CD4-positive, alpha-beta T cell treated with Interleukin-6 for 4 hours (primary cell): ENCODE data around the gene DPP4.
"Not testable (repeated sequence)": the region's sequence is repeated elsewhere in the genome, so short reads cannot be mapped to it uniquely, and the experiment has no call there.

ENCODE experiments used
- DNase-seq: peaks from one replicate; pipeline ENCODE4 v3.0.0-alpha.2; 2020; ENCODE audit warnings: mixed read lengths

DPP4 gene

DNA sequence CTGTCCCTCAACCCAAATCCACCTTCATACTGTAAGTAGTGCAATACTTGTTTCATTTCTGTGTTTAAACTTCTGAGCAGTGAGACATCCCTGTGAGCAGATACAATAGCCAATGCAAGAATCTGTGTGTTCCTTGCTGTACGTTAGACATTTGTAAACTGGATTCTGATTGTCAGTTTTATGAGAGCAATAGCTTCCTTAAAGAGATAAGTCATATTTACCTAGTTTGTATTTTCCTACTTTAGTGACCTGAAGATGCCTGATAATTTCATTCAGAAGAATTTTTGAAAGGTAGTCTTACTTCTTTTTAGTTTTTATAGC is 90.7 kb downstream of the DPP4 start:
- no peak for DNase-seq

DNA sequence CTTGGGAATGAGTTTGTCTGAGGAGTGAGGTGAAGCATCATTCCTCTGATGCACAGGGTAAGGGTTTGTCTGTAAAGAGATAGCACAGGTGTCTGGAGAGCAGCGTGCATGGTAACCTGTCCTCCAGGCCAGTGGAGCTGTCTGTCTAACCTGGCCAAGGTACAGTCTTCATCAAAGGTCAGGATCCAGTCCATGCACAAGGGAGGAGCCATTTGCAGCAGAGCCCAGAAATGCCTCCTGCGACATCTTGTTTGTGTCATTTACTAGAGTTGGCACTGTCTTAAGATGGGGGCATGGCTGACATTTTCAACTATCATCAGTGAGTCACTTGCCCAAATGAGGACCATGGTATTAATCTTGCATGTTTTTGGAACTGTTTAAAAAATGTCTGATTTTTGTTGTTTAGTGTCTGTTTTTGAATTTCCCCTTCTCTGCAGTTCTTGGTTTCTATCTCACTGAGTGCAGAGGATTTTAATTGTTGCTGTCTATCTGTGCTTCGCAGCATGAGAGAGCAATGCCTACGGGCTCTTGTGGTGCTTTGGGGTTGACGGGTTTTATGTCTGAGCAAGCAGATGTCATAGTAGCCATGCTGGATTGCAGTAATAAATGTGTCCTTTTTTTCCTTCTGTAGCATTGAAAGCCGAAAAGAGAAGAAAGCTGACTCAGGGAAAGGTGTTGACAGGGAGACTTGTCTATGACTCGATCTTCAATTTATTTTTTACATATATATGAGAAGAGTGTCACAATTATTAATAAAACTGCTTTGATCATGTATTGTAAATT is 91.3 kb downstream of the DPP4 start:
- DNase-seq = no peak

DNA sequence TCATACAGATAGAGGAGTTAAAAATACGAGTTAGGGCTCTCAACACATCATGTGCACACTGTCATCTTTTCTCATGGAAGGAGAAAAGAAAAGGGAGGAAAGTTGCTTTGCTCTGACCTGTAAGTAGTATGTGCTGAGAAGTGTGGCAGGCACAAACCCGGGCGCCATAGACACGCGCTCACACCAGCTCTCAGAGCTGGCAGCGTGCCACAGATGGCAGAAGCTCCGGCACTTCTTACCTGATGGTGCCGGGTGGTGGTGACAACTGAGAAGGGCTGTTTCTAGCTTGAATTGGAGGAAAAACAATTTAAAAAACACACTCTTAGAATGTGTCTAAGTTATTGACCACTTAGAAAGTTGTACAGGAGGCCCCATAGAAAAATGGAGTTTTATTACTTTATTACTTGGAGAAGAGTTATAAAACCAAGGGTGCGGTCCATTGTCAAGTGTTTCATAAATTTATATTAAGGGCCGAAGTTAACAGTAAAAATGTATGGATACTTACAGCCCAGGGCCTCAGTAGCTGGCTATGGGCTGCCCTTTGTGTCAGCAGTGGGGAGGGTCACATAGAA is 92.2 kb downstream of the DPP4 start:
- no peak for DNase-seq

DNA sequence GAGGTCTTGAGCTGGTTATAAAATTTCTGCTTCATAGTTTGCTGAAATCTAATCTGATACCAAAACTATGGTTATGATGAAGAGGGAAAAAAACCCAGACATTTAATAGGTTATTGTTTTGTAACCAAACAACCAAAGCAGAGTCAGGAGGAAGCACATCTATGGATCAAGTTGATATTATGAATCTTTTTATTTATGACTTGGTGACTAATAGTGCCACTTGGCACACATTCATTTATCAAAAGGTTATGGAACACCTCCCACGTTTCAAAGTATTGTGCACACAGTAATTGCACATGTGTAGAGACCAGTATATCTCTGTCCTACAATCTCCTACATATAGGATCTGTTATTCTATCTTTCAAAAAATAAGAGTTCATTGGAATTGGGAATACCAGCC is 93.0 kb downstream of the DPP4 start:
- DNase-seq = no peak

DNA sequence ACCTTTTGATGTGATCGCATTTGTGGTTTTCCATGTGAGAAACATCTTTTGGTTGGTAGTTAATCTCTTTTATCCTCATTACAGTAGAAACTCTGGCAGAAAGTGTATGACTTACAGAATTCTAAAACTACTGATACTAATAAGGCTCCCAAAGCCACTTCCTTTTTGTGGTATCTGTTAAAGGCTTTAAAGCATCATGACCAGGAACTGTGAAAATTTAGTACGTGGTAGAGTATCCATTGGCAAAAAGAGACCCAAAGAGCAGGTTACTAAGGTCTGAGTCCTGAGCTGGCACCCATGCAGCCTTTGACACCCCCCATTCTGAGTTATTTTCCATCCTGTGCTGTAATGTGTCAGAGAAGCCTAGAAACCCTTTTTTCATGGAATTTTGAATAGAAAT is 94.5 kb downstream of the DPP4 start:
- no peak for DNase-seq

DNA sequence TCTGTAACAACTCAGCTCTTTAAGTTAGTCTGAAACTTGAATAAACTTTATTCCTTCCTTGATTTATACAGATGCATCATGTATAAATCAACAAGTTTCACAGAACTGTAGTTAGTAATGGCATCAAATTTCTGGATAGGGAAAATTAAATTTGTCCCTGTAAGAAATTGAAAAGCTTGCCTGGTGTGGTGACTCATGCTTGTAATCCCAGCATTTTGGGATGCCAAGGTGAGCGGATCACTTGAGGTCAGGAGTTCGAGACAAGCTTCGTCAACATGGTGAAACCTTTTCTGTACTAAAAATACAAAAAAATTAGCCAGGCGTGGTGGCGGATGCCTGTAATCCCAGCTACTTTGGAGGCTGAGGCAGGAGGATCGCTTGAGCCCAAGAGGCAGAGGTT is 96.1 kb downstream of the DPP4 start:
- DNase-seq = not testable (repeated sequence)

DNA sequence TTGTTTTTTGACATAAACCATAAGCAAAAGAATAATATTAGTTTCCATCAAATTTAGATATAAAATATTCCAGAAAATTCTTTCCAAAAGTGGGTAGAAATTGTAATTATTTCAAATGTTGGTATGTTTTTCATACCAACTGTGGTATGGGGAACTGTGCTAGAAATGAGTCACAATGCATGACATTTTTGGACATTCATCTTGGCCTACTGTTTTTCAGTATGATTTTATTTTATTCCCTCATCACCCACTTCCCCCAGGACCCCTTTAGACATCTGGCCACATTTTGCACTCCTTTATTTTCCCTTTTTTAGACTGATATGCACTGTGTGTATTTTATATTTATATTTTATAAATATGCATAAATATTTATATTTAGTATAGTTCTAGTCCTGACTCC is 97.1 kb downstream of the DPP4 start:
- no peak for DNase-seq

DNA sequence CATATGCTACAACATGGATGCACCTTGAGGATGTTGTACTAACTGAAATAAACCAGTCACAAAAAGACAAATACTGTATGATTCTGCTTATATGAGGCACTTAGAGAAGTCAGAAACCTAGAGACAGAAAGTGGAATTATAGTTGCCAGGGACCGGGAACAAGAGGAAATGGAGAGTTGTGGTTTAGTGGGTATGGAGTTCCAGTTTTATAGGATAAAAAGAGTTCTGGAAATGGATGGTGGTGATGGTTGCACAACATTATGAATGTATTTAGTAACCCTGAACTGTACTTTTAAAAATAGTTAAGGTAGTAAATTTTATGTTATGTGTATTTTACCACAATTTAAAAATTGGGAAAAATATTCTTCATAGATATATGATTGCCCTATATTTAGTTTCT is 97.7 kb downstream of the DPP4 start:
- no peak for DNase-seq

DNA sequence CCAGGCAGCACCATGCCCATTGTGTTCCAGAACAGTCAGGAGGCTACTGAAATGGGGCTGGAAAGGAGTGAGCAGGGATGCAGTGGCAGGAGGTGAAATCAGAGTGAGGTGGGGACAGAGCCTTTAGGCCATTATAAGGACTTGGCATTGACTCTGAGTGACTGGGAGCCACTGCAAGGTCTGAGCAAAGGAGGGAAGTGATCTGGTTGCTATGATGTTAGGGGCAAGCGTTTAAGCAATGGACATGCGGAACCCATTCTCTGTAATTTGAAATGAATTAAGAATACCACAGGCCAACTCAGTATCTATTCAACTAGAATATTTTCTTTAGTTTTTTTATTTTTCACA is 98.2 kb downstream of the DPP4 start:
- no peak for DNase-seq

DNA sequence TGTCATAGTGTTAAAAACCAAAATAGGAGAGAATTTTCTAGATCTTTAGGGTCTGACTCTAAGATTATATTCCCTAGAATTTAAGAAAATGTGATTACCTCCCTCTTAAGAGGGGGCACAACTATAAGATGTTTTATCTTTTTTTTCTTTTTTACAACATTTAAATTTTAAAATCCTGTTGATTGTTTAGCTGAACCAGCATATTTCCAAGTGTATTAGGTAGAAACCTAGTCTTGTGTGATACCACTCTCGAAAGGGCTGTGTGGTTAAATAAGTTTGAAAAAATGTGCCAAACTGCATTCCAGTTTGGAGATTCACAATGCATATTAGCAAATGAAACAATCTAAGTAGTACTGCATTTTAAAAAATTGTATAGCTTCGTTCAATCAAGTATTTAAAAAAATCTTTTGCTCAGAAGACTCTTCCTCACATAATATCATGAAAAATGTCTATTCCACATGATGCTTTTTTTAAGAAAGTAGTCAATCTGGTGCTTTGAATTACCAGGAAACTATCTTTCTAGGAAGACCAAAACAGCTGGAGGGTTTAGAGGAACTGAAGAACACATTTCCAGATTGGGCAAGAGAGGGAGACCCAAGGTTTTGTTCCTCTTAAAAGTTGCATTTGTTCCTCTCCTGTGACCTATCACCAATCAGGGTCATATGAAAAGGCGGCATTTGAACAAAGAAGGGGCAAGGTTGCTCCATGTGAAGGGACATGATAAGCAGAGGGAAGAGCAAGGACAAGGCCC is 98.8 kb downstream of the DPP4 start:
- DNase-seq = no peak

GRCh38 chr2:161974461-161974860 is 99.6 kb downstream of the DPP4 start:
- no peak for DNase-seq

GRCh38 chr2:161972866-161973265 is 101.1 kb downstream of the DPP4 start:
- DNase-seq = no peak

- DNase-seq = no peak
Measured at GRCh38 chr2:161972232-161972631, 101.8 kb downstream of the DPP4 start.

DNA sequence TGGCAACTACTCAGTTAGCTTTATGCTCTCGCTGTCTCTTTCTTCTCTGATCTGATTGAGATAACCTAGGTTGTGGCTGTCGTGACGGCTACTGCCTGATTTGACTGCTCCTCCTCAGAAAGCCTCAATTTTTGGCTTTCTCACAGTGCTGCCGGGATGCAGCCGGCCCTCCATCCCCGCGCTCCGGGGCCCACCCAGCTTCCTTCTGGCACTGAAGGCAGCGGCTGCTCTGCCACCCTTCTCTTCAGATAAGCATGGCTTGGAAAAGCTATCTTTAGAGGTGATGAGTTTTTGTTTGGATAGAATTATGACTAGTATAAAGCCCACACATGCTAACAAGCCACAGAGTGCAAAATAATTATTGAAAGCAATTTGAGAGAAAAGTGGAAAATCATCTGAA is 102.5 kb downstream of the DPP4 start:
- DNase-seq = no peak

GRCh38 chr2:161969159-161969558 is 104.9 kb downstream of the DPP4 start:
- DNase-seq = no peak

GRCh38 chr2:161965994-161966393 is 108.0 kb downstream of the DPP4 start:
- no peak for DNase-seq

DNA sequence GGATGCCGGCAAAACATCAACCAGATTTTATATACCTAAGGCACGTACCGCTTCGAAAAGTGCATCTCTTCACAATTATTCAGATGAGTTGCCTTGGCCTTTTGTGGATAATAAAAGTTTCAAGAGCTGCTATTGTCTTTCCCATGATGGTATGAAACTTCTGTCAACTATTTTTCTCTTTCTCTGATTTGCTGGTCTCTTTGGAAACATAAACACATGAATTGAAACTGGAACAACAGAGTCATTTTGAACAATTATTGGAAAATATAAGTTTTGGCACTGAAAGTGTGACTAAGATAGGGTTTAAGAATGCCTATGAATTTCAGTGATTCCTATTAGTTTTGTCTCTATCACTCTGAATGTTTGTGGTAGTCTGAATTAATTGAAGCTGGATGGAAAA is 109.9 kb downstream of the DPP4 start:
- no peak for DNase-seq

DNA sequence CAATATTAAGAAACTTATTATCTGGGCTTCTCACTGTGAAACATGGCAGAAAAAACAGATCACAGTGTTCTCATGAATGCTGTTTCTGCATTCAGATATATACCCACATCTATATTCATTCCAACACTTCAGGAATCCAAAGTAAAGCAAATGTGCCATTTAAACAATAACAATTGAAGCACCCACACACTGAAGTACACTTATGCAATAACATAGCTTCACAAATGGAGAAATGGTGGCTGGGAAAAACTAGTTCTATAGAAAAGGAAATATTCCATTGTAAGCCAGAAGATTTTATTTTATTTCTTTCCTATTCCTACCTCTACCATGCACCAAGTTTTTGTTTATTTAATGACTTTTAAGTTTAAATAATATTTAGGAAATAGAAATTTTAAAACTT is 111.9 kb downstream of the DPP4 start:
- DNase-seq = no peak

DNA sequence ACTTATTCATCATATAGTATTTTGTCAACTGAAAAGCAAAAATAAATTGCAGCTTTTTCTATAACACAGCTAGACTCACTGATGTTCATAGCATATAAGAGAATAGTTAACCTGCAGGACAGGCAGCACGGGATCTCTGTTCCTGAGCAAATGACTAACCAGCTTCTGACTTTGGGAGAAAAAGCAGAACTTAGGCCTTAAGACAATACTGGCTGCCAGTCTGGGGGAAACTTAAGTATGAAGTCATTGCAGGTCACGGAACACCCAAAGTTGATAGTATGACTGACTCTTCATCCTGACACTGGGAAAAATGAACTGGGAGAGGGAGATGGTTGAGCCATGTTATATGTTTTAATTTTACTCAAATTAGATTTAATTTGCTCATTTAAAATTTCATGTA is 113.0 kb downstream of the DPP4 start:
- DNase-seq = no peak

GRCh38 chr2:161956738-161957137 is 117.3 kb downstream of the DPP4 start:
- DNase-seq = peak; percentile 17

DNA sequence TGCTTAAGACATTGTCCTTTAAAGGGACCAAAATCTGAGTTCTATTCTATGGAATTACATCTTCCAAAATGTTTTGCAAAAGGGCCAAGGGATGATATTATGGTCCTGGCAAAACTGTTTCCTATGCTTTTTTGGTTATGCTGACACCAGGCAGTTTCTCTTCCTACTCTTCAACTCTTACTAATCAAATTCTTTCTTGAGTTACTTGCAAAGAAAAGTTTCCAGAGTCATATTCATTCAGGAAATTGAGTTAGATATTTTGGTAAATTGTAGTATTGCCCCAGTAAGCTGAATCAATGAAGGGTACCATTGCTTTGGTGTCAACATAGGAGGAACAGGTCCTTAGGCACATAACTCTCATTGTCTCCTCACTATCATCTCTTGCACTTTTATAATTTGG is 118.8 kb downstream of the DPP4 start:
- DNase-seq = no peak

- peak; percentile 29 for DNase-seq
Measured at GRCh38 chr2:161954103-161954502, 119.9 kb downstream of the DPP4 start.

DNA sequence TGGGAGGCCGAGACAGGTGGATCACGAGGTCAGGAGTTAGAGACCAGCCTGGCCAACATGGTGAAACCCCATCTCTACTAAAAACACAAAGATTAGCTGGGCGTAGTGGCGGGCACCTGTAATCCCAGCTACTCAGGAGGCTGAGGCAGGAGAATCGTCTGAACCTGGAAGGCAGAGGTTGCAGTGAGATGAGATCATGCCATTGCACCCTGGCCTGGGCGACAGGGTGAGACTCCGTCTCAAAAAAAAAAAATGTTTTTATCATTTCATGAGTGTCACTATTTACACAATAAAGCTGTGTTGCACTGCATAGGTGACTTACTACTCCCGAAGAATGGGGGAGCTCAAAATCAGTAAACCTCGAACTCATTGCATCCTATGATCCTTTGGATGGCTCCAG is 120.6 kb downstream of the DPP4 start:
- not testable (repeated sequence) for DNase-seq

DNA sequence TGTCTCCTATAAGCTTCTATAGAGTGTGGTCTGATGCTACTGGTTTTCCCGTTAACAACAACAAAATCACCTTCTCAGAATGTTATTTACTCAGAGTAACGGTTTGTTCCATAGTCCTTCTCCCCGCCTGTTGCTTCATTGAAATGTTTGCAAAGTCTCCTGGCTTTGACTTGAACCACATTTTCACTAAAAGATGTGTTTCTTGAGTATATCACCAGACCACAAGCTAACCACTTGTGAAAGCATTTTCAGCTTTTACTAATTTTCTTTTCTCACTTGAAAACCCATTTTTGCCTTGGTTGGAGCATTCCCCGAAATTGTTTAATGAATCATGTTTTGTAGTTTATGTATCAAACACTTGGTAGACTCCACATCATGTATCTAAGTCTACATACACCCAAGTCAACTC is 121.2 kb downstream of the DPP4 start:
- DNase-seq = peak; percentile 15

- no peak for DNase-seq
Measured at GRCh38 chr2:161947836-161948235, 126.2 kb downstream of the DPP4 start.
